Astrocyte (in vitro differentiated cells and primary cell): ENCODE results near the gene ENAM. TPM values are rescaled to one million over a fixed set of nuclear protein-coding genes. Genes with fewer than 3 reads are reported as not detected.

Experiments used
- DNase-seq: peaks from one replicate; pipeline ENCODE4 v3.0.0-alpha.2; 2010; ENCODE audit warnings: low read depth
- FAIRE-seq: peaks from 2 replicates; lab custom pipeline; 2011; peaks lifted over from hg19 to GRCh38; lab: Jason Lieb, UNC
- H2AFZ ChIP-seq: 2 replicates; pipeline ENCODE4 v1.6.0; 2012; ENCODE audit warnings: low read depth, low read length, inconsistent platforms
- H3K27ac ChIP-seq: 2 replicates; pipeline ENCODE4 v1.5.1; 2011; ENCODE audit warnings: low read depth, low read length, inconsistent platforms
- H3K27me3 ChIP-seq: 2 replicates; pipeline ENCODE4 v1.6.0; 2011; ENCODE audit warnings: low read length, inconsistent platforms; ENCODE audit not compliant: insufficient read depth
- H3K36me3 ChIP-seq: 2 replicates; pipeline ENCODE4 v1.5.1; 2011; ENCODE audit warnings: low read length, inconsistent platforms; ENCODE audit not compliant: insufficient read depth
- H3K4me1 ChIP-seq: 2 replicates; pipeline ENCODE4 v1.5.1; 2011; ENCODE audit warnings: low read length, inconsistent platforms; ENCODE audit not compliant: insufficient read depth
- H3K4me2 ChIP-seq: 2 replicates; pipeline ENCODE4 v1.6.0; 2012; ENCODE audit warnings: low read length, inconsistent platforms
- H3K4me3 ChIP-seq: 2 replicates; pipeline ENCODE4 v1.5.1; 2011; ENCODE audit warnings: low read depth, mild to moderate bottlenecking, low read length, inconsistent platforms; ENCODE audit not compliant: insufficient read depth
- H3K79me2 ChIP-seq: 2 replicates; pipeline ENCODE4 v1.6.0; 2012; ENCODE audit warnings: mild to moderate bottlenecking, low read length, inconsistent platforms; ENCODE audit not compliant: insufficient read depth
- H3K9ac ChIP-seq: 2 replicates; pipeline ENCODE4 v1.6.0; 2012; ENCODE audit warnings: mild to moderate bottlenecking, low read length, inconsistent platforms
- H3K9me3 ChIP-seq: 2 replicates; pipeline ENCODE4 v1.5.1; 2012; ENCODE audit warnings: low read depth, mild to moderate bottlenecking, low read length, inconsistent platforms; ENCODE audit not compliant: insufficient read depth
- H4K20me1 ChIP-seq: 2 replicates; pipeline ENCODE4 v1.6.0; 2012; ENCODE audit warnings: low read length, inconsistent platforms; ENCODE audit not compliant: insufficient read depth
- H3K27ac Mint-ChIP-seq: one replicate; pipeline ENCODE4 v1.8.0; 2021; ENCODE audit warnings: mild to moderate bottlenecking, mixed read lengths; ENCODE audit not compliant: unreplicated experiment
- H3K27me3 Mint-ChIP-seq: one replicate; pipeline ENCODE4 v1.8.0; 2021; ENCODE audit warnings: low read depth, mixed read lengths; ENCODE audit not compliant: unreplicated experiment
- H3K36me3 Mint-ChIP-seq: one replicate; pipeline ENCODE4 v1.8.0; 2021; ENCODE audit warnings: low read depth, mixed read lengths; ENCODE audit not compliant: unreplicated experiment
- H3K4me1 Mint-ChIP-seq: one replicate; pipeline ENCODE4 v1.8.0; 2021; ENCODE audit warnings: low read depth, mixed read lengths; ENCODE audit not compliant: unreplicated experiment
- H3K4me3 Mint-ChIP-seq: one replicate; pipeline ENCODE4 v1.8.0; 2021; ENCODE audit warnings: mild to moderate bottlenecking, moderate library complexity, mixed read lengths; ENCODE audit not compliant: unreplicated experiment
- H3K9me3 Mint-ChIP-seq: one replicate; pipeline ENCODE4 v1.8.0; 2021; ENCODE audit warnings: mild to moderate bottlenecking, mixed read lengths; ENCODE audit not compliant: unreplicated experiment
- EZH2 ChIP-seq: IDR thresholded peaks from 2 replicates; pipeline ENCODE4 v1.6.1; 2012; ENCODE audit warnings: mild to moderate bottlenecking, low read length, inconsistent platforms; ENCODE audit not compliant: insufficient read depth
- total RNA-seq: library from RNA; stranded (reverse); gene quantifications from 2 replicates; pipeline ENCODE4 v1.2.1, GENCODE V29; 2021
- TF ChIP-seq, protein P1 (sequence below): IDR thresholded peaks from 2 replicates; pipeline ENCODE4 v1.5.1; 2011; ENCODE audit warnings: low read depth, mild to moderate bottlenecking, inconsistent platforms, low read length, moderate library complexity; ENCODE audit not compliant: insufficient read depth

Gene ENAM
- total RNA-seq, 1 donor from 2014 or later = 0.11 TPM

GRCh38 chr4:70594196-70594595 is 34.3 kb upstream of the ENAM start:
- Mint-ChIP-seq H3K9me3 (no peaks in the 10 kb centered on the region), H3K36me3 (no peaks in the 10 kb centered on the region), H3K4me3 (no peak overlapping the region), H3K27ac (no peak overlapping the region), H3K27me3 (no peaks in the 10 kb centered on the region), H3K4me1 (no peaks in the 10 kb centered on the region)
- no peak overlapping the region for H2AFZ ChIP-seq
- H3K36me3 ChIP-seq = no peaks in the 10 kb centered on the region
- no peak overlapping the region for H3K4me3 ChIP-seq
- no peaks in the 10 kb centered on the region for H4K20me1 ChIP-seq
- H3K9me3 ChIP-seq = no peaks in the 10 kb centered on the region
- no peak overlapping the region for H3K27ac ChIP-seq
- TF ChIP-seq, protein P1, sequence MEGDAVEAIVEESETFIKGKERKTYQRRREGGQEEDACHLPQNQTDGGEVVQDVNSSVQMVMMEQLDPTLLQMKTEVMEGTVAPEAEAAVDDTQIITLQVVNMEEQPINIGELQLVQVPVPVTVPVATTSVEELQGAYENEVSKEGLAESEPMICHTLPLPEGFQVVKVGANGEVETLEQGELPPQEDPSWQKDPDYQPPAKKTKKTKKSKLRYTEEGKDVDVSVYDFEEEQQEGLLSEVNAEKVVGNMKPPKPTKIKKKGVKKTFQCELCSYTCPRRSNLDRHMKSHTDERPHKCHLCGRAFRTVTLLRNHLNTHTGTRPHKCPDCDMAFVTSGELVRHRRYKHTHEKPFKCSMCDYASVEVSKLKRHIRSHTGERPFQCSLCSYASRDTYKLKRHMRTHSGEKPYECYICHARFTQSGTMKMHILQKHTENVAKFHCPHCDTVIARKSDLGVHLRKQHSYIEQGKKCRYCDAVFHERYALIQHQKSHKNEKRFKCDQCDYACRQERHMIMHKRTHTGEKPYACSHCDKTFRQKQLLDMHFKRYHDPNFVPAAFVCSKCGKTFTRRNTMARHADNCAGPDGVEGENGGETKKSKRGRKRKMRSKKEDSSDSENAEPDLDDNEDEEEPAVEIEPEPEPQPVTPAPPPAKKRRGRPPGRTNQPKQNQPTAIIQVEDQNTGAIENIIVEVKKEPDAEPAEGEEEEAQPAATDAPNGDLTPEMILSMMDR = no peak
- no peak for TF ChIP-seq EZH2
- H3K9ac ChIP-seq = no peak overlapping the region
- H3K4me2 ChIP-seq = no peak overlapping the region
- no peaks in the 10 kb centered on the region for H3K4me1 ChIP-seq
- no peaks in the 10 kb centered on the region for H3K79me2 ChIP-seq
- DNase-seq (no peak), FAIRE-seq (no peak)
- H3K27me3 ChIP-seq = no peaks in the 10 kb centered on the region

- H3K4me1 ChIP-seq = no peaks in the 10 kb centered on the region
- H4K20me1 ChIP-seq = no peaks in the 10 kb centered on the region
- no peaks in the 10 kb centered on the region for H3K36me3 ChIP-seq
- no peaks in the 10 kb centered on the region for H3K79me2 ChIP-seq
- no peak overlapping the region for H3K4me3 ChIP-seq
- Mint-ChIP-seq H3K4me1 (peaks cover 4% of the 10 kb centered on the region), H3K9me3 (no peaks in the 10 kb centered on the region), H3K27me3 (no peaks in the 10 kb centered on the region), H3K36me3 (no peaks in the 10 kb centered on the region), H3K27ac (no peak overlapping the region), H3K4me3 (no peak overlapping the region)
- no peak overlapping the region for H2AFZ ChIP-seq
- DNase-seq = no peak
- H3K27me3 ChIP-seq = no peaks in the 10 kb centered on the region
- H3K27ac ChIP-seq = no peak overlapping the region
- no peak overlapping the region for H3K4me2 ChIP-seq
- TF ChIP-seq, protein P1 = no peak
- no peak for TF ChIP-seq EZH2
- FAIRE-seq = no peak
- no peaks in the 10 kb centered on the region for H3K9me3 ChIP-seq
- no peak overlapping the region for H3K9ac ChIP-seq
These were observed 28.2 kb upstream of the ENAM start for GRCh38 chr4:70600305-70600704.

DNA sequence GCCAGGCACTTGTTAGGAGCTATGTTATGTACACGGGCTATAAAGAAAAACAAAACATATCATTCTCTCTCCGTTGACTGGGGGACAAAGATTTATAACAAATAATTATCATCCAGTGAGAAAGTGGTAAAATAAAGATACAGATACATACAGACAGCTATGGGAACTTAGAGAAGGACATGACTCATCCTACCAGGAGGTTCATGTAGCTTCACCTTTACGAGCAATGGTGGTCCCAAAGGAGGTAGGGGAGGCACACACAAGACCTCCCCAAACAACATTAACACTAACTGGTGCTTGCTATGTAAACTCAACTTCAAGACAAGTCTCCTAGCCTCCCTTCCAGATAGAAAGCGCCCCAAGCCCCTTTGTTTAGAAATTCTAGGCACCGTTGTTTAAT is 27.6 kb upstream of the ENAM start:
- Histone ChIP-seq H4K20me1 (no peaks in the 10 kb centered on the region), H3K9ac (no peak overlapping the region), H3K27ac (no peak overlapping the region), H3K27me3 (no peaks in the 10 kb centered on the region), H3K36me3 (no peaks in the 10 kb centered on the region), H3K9me3 (no peaks in the 10 kb centered on the region), H3K4me2 (no peak overlapping the region), H3K4me3 (no peak overlapping the region), H2AFZ (no peak overlapping the region), H3K79me2 (no peaks in the 10 kb centered on the region), H3K4me1 (no peaks in the 10 kb centered on the region)
- no peak for FAIRE-seq
- TF ChIP-seq EZH2 = no peak
- TF ChIP-seq, protein P1 = no peak
- Mint-ChIP-seq H3K27me3 (no peaks in the 10 kb centered on the region), H3K4me1 (peaks cover 4% of the 10 kb centered on the region), H3K9me3 (no peaks in the 10 kb centered on the region), H3K4me3 (no peak overlapping the region), H3K27ac (no peak overlapping the region), H3K36me3 (no peaks in the 10 kb centered on the region)
- no peak for DNase-seq
